ENCODE data around the gene PCNT.
A peak's percentile ranks its signal among the peaks of the same experiment; 100 is the strongest.

PCNT gene

DNA sequence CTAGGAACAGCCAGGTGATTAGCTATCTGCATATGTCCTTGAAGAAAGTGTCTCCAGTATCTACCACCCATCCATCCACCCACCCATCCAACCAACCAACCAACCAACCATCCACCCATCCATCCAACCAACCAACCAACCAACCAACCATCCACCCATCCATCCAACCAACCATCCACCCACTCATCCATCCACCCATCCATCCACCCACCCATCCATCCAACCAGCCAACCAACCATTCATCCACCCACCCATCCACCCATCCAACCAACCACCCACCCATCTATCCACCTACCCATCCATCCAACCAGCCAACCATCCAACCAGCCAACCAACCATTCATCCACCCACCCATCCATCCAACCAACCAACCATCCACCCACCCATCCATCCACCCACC lies 12.4 kb upstream of the PCNT start:
- H3K27me3 ChIP-seq (ENCODE audit: control insufficient read depth, insufficient read depth, low read length) = no peaks in the 10 kb centered on the region
- no peaks in the 10 kb centered on the region for H3K4me1 ChIP-seq (ENCODE audit: control insufficient read depth, low read depth, low read length)
- H3K9ac ChIP-seq (ENCODE audit: low read length) = no peak overlapping the region
- H3K36me3 ChIP-seq (ENCODE audit: control insufficient read depth, low read depth, low read length) = peaks cover 33% of the 10 kb centered on the region
- no peaks in the 10 kb centered on the region for H3K9me3 ChIP-seq (ENCODE audit: control insufficient read depth, low read depth, low read length)
- no peak overlapping the region for H3K4me3 ChIP-seq (ENCODE audit: low read length)
- no peak overlapping the region for H3K27ac ChIP-seq (ENCODE audit: low read length)

DNA sequence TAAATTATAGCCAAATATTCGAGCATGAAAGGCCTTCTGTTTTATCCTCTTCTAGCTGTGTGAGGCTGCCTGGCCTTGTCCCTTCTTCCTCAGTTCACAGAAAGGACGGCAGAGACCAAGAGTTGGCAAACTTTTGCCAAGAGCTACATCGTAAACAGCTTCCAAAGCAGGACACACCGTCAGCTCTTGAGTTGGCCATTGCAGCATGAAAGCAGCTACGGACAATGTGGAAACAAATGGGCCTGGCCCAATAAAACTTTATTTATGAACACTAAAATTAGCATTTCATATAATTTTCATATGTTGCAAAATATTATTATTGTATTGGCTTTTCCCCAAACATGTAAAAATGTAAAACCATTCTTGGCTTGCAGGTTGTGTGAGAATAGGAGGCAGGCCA lies 11.0 kb upstream of the PCNT start:
- Histone ChIP-seq H3K36me3 (ENCODE audit: control insufficient read depth, low read depth, low read length) (peaks cover 27% of the 10 kb centered on the region), H3K27ac (ENCODE audit: low read length) (no peak overlapping the region), H3K4me3 (ENCODE audit: low read length) (no peak overlapping the region), H3K9me3 (ENCODE audit: control insufficient read depth, low read depth, low read length) (no peaks in the 10 kb centered on the region), H3K4me1 (ENCODE audit: control insufficient read depth, low read depth, low read length) (no peaks in the 10 kb centered on the region), H3K27me3 (ENCODE audit: control insufficient read depth, insufficient read depth, low read length) (no peaks in the 10 kb centered on the region), H3K9ac (ENCODE audit: low read length) (no peak overlapping the region)

DNA sequence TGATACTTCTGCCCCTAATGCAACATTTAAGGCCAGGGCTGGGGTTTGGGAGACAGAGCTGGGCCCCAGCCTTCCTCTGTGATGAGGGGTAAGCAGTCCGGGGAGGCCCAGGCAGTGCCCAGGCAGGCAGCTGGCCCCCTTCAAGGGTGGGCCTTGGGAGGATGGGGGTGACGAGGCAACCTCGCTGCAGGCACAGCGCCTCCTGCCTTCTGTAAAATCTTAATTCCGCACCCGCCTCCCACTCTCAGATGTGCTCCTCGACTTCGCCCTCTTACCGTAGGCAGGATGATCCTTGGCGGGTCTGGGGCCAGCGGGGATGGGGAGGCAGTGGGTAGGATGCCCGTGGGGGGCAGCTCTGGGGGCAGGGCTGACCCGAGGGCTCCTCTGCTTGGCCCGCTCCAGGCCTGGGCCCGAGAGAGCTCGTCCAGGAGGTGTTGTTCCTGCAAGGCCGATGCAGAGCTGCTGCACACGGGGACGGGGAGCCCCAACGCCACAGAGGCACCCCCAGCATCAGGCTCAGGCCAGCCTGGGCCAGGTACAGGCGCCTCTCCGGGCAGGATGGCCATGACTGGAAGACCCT lies 9.4 kb upstream of the PCNT start:
- H3K27me3 ChIP-seq (ENCODE audit: control insufficient read depth, insufficient read depth, low read length) = no peaks in the 10 kb centered on the region
- H3K9me3 ChIP-seq (ENCODE audit: control insufficient read depth, low read depth, low read length) = no peaks in the 10 kb centered on the region
- H3K36me3 ChIP-seq (ENCODE audit: control insufficient read depth, low read depth, low read length) = peaks cover 15% of the 10 kb centered on the region
- no peak overlapping the region for H3K9ac ChIP-seq (ENCODE audit: low read length)
- no peak overlapping the region for H3K4me3 ChIP-seq (ENCODE audit: low read length)
- peaks cover 3% of the 10 kb centered on the region for H3K4me1 ChIP-seq (ENCODE audit: control insufficient read depth, low read depth, low read length)
- no peak overlapping the region for H3K27ac ChIP-seq (ENCODE audit: low read length)

GRCh38 chr21:46316708-46317324 lies 7.1 kb upstream of the PCNT start:
- Histone ChIP-seq H3K27me3 (ENCODE audit: control insufficient read depth, insufficient read depth, low read length) (no peaks in the 10 kb centered on the region), H3K9ac (ENCODE audit: low read length) (no peak overlapping the region), H3K9me3 (ENCODE audit: control insufficient read depth, low read depth, low read length) (no peaks in the 10 kb centered on the region), H3K36me3 (ENCODE audit: control insufficient read depth, low read depth, low read length) (peaks cover 15% of the 10 kb centered on the region), H3K4me1 (ENCODE audit: control insufficient read depth, low read depth, low read length) (peaks cover 10% of the 10 kb centered on the region), H3K4me3 (ENCODE audit: low read length) (no peak overlapping the region), H3K27ac (ENCODE audit: low read length) (no peak overlapping the region)

GRCh38 chr21:46317710-46318463 lies 6.1 kb upstream of the PCNT start:
- Histone ChIP-seq H3K27me3 (ENCODE audit: control insufficient read depth, insufficient read depth, low read length) (no peaks in the 10 kb centered on the region), H3K36me3 (ENCODE audit: control insufficient read depth, low read depth, low read length) (peaks cover 11% of the 10 kb centered on the region), H3K9me3 (ENCODE audit: control insufficient read depth, low read depth, low read length) (no peaks in the 10 kb centered on the region), H3K4me1 (ENCODE audit: control insufficient read depth, low read depth, low read length) (peaks cover 18% of the 10 kb centered on the region), H3K27ac (ENCODE audit: low read length) (no peak overlapping the region), H3K9ac (ENCODE audit: low read length) (no peak overlapping the region), H3K4me3 (ENCODE audit: low read length) (no peak overlapping the region)

GRCh38 chr21:46318464-46318845 lies 5.5 kb upstream of the PCNT start:
- H3K27ac ChIP-seq (ENCODE audit: low read length) = no peak overlapping the region
- peaks cover 18% of the 10 kb centered on the region for H3K4me1 ChIP-seq (ENCODE audit: control insufficient read depth, low read depth, low read length)
- no peaks in the 10 kb centered on the region for H3K27me3 ChIP-seq (ENCODE audit: control insufficient read depth, insufficient read depth, low read length)
- no peak overlapping the region for H3K4me3 ChIP-seq (ENCODE audit: low read length)
- H3K9me3 ChIP-seq (ENCODE audit: control insufficient read depth, low read depth, low read length) = no peaks in the 10 kb centered on the region
- no peak overlapping the region for H3K9ac ChIP-seq (ENCODE audit: low read length)
- H3K36me3 ChIP-seq (ENCODE audit: control insufficient read depth, low read depth, low read length) = peaks cover 5% of the 10 kb centered on the region

DNA sequence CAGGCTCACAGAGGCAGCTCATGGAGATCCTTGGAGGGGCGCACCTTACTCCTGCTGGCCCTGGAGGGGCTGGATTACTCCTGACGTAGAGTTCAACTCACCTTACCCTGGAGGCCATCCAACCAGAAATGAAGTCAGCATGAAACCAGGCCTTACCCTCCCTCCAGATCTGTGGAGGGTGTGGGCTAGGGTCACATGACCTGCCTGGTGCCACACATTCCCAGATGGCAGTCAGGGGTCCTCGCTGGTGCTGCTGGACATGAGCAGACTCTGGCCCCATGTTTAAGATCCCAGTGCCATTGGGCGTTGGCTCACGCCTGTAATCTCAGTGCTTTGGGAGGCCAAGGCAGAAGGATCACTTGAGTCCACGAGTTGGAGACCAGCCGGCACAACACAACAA lies 4.8 kb upstream of the PCNT start:
- no peaks in the 10 kb centered on the region for H3K27me3 ChIP-seq (ENCODE audit: control insufficient read depth, insufficient read depth, low read length)
- peaks cover 18% of the 10 kb centered on the region for H3K4me1 ChIP-seq (ENCODE audit: control insufficient read depth, low read depth, low read length)
- no peaks in the 10 kb centered on the region for H3K9me3 ChIP-seq (ENCODE audit: control insufficient read depth, low read depth, low read length)
- H3K9ac ChIP-seq (ENCODE audit: low read length) = no peak overlapping the region
- H3K27ac ChIP-seq (ENCODE audit: low read length) = no peak overlapping the region
- H3K4me3 ChIP-seq (ENCODE audit: low read length) = no peak overlapping the region
- H3K36me3 ChIP-seq (ENCODE audit: control insufficient read depth, low read depth, low read length) = peaks cover 4% of the 10 kb centered on the region

DNA sequence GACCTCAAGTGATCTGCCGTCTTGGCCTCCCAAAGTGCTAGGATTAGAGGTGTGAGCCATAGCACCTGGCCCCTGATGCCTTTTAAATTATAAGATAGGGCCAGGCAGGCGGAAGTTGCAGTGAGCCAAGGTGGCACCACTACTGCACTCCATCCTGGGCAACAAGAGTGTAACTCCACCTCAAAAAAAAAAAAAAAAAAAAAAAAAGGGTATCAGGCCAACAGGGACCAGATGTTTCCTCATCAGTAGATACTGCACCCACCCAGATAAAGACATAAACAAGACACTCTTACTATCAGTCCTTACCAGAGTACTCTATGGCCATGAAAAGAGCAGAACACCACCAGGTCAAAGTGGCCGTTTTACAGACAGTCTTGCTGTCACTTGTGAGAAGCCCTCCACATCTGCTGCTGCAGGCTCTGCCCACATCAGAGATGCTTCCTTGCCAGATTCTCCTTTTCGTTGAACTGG lies 3.6 kb upstream of the PCNT start:
- no peak overlapping the region for H3K27ac ChIP-seq (ENCODE audit: low read length)
- H3K9ac ChIP-seq (ENCODE audit: low read length) = no peak overlapping the region
- peaks cover 19% of the 10 kb centered on the region for H3K4me1 ChIP-seq (ENCODE audit: control insufficient read depth, low read depth, low read length)
- no peaks in the 10 kb centered on the region for H3K27me3 ChIP-seq (ENCODE audit: control insufficient read depth, insufficient read depth, low read length)
- H3K9me3 ChIP-seq (ENCODE audit: control insufficient read depth, low read depth, low read length) = no peaks in the 10 kb centered on the region
- no peak overlapping the region for H3K4me3 ChIP-seq (ENCODE audit: low read length)
- H3K36me3 ChIP-seq (ENCODE audit: control insufficient read depth, low read depth, low read length) = peaks cover 4% of the 10 kb centered on the region

DNA sequence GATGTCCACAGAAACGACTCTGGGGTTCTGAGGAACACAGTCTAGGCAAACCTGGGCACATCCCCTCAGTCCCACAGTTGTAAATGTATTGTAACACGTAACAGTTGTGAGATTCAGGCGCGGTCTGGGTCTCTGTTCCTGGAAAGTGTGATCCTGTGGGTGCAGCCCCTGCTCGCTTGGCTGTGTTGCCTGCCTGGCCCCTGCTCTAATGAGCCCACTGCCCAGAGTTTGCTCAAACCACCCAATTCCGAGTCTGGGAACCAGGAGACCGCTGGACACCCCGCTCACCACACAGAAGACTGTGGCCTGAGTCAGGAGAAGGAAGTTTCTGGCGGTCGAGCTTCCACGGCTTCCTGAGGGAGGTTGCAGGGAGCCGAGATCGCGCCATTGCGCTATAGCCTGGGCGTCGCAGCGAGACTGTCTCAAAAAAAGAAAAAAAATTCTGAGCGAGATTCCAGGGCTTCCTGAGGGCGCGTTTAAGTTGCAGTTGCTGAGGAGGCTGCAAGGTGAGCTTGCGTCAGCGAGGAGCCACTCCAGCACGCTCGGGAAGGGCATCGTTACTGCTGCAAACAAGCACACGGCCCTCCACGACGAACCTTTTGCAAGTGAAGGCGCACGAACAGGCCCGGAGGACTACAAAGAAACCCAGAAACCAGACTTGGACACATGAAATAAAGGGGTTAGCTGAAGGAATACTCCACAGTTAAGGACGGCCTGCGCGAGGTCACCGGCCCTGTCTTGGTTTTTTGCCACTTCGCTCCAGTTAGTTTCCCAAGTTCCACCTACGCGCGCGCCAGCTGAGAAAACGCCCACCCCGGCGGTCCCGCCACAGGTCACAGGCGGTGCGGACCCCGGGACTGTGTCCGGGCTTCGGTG lies 1.4 kb upstream of the PCNT start:
- H3K9ac ChIP-seq (ENCODE audit: low read length) = peak overlapping the region; percentile 98
- H3K4me3 ChIP-seq (ENCODE audit: low read length) = peak overlapping the region; percentile 91
- peaks cover 25% of the 10 kb centered on the region for H3K4me1 ChIP-seq (ENCODE audit: control insufficient read depth, low read depth, low read length)
- H3K27me3 ChIP-seq (ENCODE audit: control insufficient read depth, insufficient read depth, low read length) = no peaks in the 10 kb centered on the region
- peaks cover 7% of the 10 kb centered on the region for H3K36me3 ChIP-seq (ENCODE audit: control insufficient read depth, low read depth, low read length)
- peak overlapping the region; percentile 87 for H3K27ac ChIP-seq (ENCODE audit: low read length)
- H3K9me3 ChIP-seq (ENCODE audit: control insufficient read depth, low read depth, low read length) = no peaks in the 10 kb centered on the region

DNA sequence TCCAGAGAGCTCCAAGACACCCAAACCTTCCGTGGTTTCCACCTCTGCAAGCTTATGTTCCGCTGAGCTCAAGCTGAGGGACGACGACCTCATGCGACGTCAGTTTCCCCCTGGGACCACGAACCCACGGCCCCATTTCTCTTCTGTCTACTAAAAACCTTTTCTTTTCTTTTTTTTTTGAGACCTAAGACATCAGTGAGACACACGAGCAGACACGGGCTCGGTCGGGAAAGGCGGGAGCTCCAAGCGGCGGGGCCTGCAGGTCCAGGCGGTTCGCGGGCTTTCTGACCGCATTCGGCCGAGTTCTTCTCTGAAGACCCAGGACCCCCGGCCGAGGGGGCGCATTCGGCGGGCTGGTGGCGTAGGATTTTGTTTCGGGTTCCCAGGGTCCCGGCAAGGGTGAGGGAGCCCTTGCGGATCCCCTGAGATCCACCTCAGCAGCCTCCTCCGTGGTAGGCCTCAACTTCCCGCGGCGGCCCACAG lies 688 bp upstream of the PCNT start:
- Histone ChIP-seq H3K36me3 (ENCODE audit: control insufficient read depth, low read depth, low read length) (peaks cover 8% of the 10 kb centered on the region), H3K4me1 (ENCODE audit: control insufficient read depth, low read depth, low read length) (peaks cover 25% of the 10 kb centered on the region), H3K9me3 (ENCODE audit: control insufficient read depth, low read depth, low read length) (no peaks in the 10 kb centered on the region), H3K9ac (ENCODE audit: low read length) (peak overlapping the region; percentile 98), H3K4me3 (ENCODE audit: low read length) (peak overlapping the region; percentile 91), H3K27ac (ENCODE audit: low read length) (peak overlapping the region; percentile 87), H3K27me3 (ENCODE audit: control insufficient read depth, insufficient read depth, low read length) (no peaks in the 10 kb centered on the region)

Measured in iPS-18a (cell line).